ENCODE measurements around the gene SEMA3G. TPM values are rescaled to one million over a fixed set of nuclear protein-coding genes. Genes with fewer than 3 reads are reported as not detected.

The SEMA3G gene
- polyA plus RNA-seq, 1 donor from 2014 or later: 0.04 TPM

DNA sequence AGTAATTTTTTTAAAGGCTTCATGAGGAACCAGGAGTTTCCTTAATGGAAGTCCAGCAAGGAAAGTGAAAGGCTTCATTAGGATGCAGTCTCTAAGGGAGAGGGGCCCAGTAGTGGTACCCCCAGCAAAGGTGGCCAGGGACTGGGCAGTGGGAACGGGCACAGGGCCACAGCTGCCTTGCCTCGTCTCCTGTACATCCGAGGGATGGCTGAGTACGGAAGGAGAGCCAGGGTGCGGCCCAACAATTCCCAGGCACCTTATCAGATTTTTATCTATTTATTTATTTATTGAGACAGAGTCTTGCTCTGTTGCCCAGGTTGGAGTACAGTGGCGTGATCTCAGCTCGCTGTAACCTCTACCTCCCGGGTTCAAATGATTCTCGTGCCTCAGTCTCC lies 14.5 kb downstream of the SEMA3G start:
- no peaks in the 10 kb centered on the region for H3K9me3 Mint-ChIP-seq
- no peaks in the 10 kb centered on the region for H3K36me3 Mint-ChIP-seq
- H3K4me3 Mint-ChIP-seq: no peak overlapping the region
- no peak overlapping the region for H3K27ac Mint-ChIP-seq
- H3K4me1 Mint-ChIP-seq: peaks cover 0 to 6% (median 5%) of the 10 kb centered on the region in 3 donors
- H3K27me3 Mint-ChIP-seq: peaks cover 3% of the 10 kb centered on the region

GRCh38 chr3:52429779-52430415 lies 15.0 kb downstream of the SEMA3G start:
- peaks cover 3% of the 10 kb centered on the region for H3K27me3 Mint-ChIP-seq
- H3K9me3 Mint-ChIP-seq: no peaks in the 10 kb centered on the region
- no peak overlapping the region for H3K27ac Mint-ChIP-seq
- no peaks in the 10 kb centered on the region for H3K36me3 Mint-ChIP-seq
- no peak overlapping the region for H3K4me3 Mint-ChIP-seq
- peaks cover 0 to 6% (median 5%) of the 10 kb centered on the region in 3 donors for H3K4me1 Mint-ChIP-seq

DNA sequence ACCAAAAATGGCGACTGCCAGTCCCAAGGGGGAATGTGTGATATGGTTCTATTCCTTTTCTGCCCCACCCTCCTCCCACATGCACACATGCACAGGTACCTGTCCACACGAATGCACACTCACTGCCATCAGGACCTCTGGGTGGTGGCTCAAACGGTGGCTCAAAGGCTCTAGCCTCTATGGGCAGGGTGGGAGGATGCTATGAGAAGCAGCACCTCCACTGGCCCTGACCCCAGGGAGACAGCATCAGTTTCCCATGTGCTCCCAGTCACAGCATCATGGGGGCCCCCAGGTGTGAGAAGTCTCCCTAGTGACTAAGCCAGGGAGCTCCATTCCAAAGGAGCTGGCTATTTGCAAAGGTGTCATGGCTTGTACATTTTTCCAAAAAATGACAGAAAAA lies 15.9 kb downstream of the SEMA3G start:
- Mint-ChIP-seq H3K27ac (no peak overlapping the region), H3K36me3 (no peaks in the 10 kb centered on the region), H3K4me1 (peaks cover 0 to 6% (median 5%) of the 10 kb centered on the region in 3 donors)

GRCh38 chr3:52428151-52429005 lies 16.5 kb downstream of the SEMA3G start:
- Mint-ChIP-seq H3K27me3 (peaks cover 3% of the 10 kb centered on the region), H3K27ac (no peak overlapping the region), H3K4me1 (peaks cover 0 to 6% (median 5%) of the 10 kb centered on the region in 3 donors), H3K9me3 (no peaks in the 10 kb centered on the region), H3K36me3 (no peaks in the 10 kb centered on the region), H3K4me3 (no peak overlapping the region)

More for the DNA sequence above, 15.9 kb downstream of the SEMA3G start:
- Mint-ChIP-seq H3K4me3 (no peak overlapping the region), H3K9me3 (no peaks in the 10 kb centered on the region), H3K27me3 (peaks cover 3% of the 10 kb centered on the region)

GRCh38 chr3:52423173-52423572 lies 21.7 kb downstream of the SEMA3G start:
- no peak overlapping the region for H3K4me3 Mint-ChIP-seq
- no peak overlapping the region for H3K27ac Mint-ChIP-seq
- H3K27me3 Mint-ChIP-seq: peaks cover 3% of the 10 kb centered on the region
- H3K4me1 Mint-ChIP-seq: peaks cover 0 to 1% (median 0%) of the 10 kb centered on the region in 3 donors
- H3K9me3 Mint-ChIP-seq: no peaks in the 10 kb centered on the region
- H3K36me3 Mint-ChIP-seq: no peaks in the 10 kb centered on the region

GRCh38 chr3:52422669-52423068 lies 22.2 kb downstream of the SEMA3G start:
- Mint-ChIP-seq H3K9me3 (no peaks in the 10 kb centered on the region), H3K4me1 (peaks cover 0 to 2% (median 1%) of the 10 kb centered on the region in 3 donors), H3K4me3 (no peak overlapping the region), H3K27ac (peak overlapping the region in 1 of 3 donors; percentile 44), H3K36me3 (no peaks in the 10 kb centered on the region), H3K27me3 (no peaks in the 10 kb centered on the region)

DNA sequence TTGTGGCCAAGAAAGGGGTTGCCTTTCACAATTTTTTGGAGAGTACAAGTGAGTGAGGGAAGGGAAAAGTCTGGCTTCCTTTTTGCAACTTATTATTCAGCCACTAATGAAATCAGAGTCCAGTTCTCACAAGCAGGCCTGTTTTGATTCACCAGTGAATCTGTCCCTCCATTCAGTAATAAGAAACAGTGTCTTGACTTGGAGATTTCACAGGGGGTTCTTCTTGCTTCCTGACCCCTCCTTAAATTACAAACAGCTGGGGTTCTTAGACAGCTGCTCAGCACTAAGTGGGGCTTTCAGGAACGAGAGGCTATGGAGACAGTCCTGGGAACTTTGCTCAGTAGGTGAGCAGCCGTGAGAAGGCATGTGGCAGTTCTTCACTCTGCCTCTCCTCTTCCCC lies 24.5 kb downstream of the SEMA3G start:
- Mint-ChIP-seq H3K36me3 (no peaks in the 10 kb centered on the region), H3K27me3 (no peaks in the 10 kb centered on the region), H3K9me3 (no peaks in the 10 kb centered on the region), H3K27ac (no peak overlapping the region), H3K4me3 (no peak overlapping the region), H3K4me1 (peaks cover 1 to 9% (median 6%) of the 10 kb centered on the region in 3 donors)

DNA sequence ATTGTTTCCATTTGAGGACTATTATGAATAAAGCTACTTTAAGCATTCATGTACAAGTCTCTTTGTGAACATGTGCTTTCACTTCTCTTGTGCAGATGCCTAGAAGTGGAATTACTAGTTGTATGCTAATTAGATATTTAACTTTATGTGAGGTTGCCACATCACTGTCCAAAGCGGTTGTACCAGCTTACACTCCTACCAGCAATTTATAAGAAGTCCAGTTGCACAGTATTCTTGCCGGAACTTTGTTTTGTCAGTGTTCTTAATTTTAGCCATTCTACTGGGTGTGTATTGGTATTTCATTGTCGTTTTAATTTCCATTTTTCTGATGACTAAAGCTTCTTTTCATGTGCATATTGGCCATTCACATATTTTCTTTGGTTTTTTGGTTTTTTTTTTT lies 29.1 kb downstream of the SEMA3G start:
- Mint-ChIP-seq H3K36me3 (peaks cover 1% of the 10 kb centered on the region), H3K4me1 (peaks cover 17 to 31% (median 24%) of the 10 kb centered on the region in 3 donors), H3K9me3 (no peaks in the 10 kb centered on the region), H3K27me3 (no peaks in the 10 kb centered on the region), H3K27ac (no peak overlapping the region), H3K4me3 (peak overlapping the region in 1 of 4 donors; percentile 11)

DNA sequence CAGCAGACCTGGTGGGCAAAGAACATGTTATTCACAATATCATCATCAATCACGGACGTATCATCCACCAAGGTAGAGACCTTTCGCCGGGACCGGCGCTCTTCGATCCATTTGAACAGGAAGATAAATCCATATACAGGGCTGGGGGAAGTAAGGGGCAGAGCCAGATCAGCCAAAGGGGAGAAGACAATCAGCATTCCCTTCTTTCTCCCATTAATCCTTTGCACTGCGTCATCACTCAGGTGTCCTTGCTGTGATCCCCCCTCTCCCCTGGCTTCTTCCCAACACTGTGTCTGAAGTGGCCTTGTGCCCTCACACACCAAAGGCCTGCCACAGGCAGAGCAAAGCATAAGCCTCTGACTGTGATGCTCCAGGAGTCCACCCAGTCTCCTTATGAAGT lies 36.4 kb downstream of the SEMA3G start:
- H3K4me3 Mint-ChIP-seq: peak overlapping the region; percentile 83 to 99 (median 94)
- no peaks in the 10 kb centered on the region for H3K9me3 Mint-ChIP-seq
- H3K4me1 Mint-ChIP-seq: peaks cover 26 to 35% (median 31%) of the 10 kb centered on the region in 3 donors
- no peaks in the 10 kb centered on the region for H3K27me3 Mint-ChIP-seq
- peaks cover 9% of the 10 kb centered on the region for H3K36me3 Mint-ChIP-seq
- peak overlapping the region; percentile 92 to 98 (median 92) for H3K27ac Mint-ChIP-seq

- Mint-ChIP-seq H3K4me3 (peak overlapping the region in 3 of 4 donors; percentile 18 to 90 (median 68)), H3K36me3 (peaks cover 9% of the 10 kb centered on the region), H3K27ac (peak overlapping the region in 2 of 3 donors; percentile 39 to 92), H3K9me3 (no peaks in the 10 kb centered on the region), H3K4me1 (peaks cover 26 to 32% (median 31%) of the 10 kb centered on the region in 3 donors), H3K27me3 (no peaks in the 10 kb centered on the region)
Measured at GRCh38 chr3:52407779-52408178, 37.1 kb downstream of the SEMA3G start.

- Mint-ChIP-seq H3K4me1 (peaks cover 23 to 24% (median 24%) of the 10 kb centered on the region in 3 donors), H3K9me3 (no peaks in the 10 kb centered on the region), H3K36me3 (peaks cover 9% of the 10 kb centered on the region)
Measured at GRCh38 chr3:52406791-52407510, 38.0 kb downstream of the SEMA3G start.

DNA sequence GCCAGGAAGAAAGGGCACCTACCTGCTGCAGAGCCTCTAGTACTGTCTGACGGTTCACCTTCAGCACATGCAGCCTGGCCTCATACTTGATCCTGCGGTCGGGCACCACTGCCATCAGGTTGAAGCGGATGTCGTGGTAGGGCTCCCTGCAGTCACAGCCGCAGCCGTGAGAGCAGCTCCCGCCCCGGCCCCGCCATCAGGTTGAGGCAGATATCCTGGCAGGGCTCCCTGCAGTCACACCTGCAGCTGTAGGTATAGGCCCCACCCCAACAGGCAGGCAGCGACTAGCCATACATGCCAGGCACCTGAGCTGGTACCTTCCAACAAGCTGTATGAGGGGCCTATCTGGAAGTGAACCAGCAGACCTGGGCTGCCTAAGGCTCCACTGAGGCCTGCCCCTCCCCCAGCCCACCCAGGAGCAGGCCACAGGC lies 38.7 kb downstream of the SEMA3G start:
- H3K4me3 Mint-ChIP-seq: no peak overlapping the region
- H3K9me3 Mint-ChIP-seq: no peaks in the 10 kb centered on the region
- peaks cover 9% of the 10 kb centered on the region for H3K36me3 Mint-ChIP-seq
- H3K27ac Mint-ChIP-seq: peak overlapping the region in 1 of 3 donors; percentile 74
- no peaks in the 10 kb centered on the region for H3K27me3 Mint-ChIP-seq
- peaks cover 17% of the 10 kb centered on the region in 3 donors for H3K4me1 Mint-ChIP-seq

More at GRCh38 chr3:52406791-52407510, 38.0 kb downstream of the SEMA3G start:
- Mint-ChIP-seq H3K4me3 (peak overlapping the region in 2 of 4 donors; percentile 14 to 90), H3K27me3 (no peaks in the 10 kb centered on the region), H3K27ac (peak overlapping the region in 1 of 3 donors; percentile 74)

DNA sequence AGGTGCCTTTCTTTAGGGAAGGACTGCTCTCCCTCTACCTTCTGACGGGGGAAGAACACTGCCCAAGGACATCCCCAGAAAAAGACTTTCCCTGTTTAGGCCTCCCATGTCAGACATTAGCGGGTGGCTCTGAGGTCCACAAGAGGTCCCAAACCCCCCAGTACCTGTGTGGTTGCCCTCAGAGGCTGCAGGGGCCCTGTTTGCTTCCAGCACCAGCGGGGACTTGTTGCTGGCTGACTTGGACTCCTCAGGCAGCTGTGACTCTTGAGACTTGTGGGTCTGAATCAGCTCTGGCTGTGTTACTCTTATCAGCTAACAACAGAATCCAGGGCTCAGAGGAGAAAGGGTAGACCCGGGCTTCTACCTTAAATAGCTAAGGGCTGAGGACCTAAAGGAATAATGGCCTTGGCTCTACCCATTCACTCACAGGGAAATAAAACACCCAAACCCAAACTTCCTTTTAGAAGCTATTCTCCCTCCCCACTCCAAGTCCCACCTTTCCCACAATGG lies 39.2 kb downstream of the SEMA3G start:
- peaks cover 9% of the 10 kb centered on the region for H3K36me3 Mint-ChIP-seq
- H3K4me1 Mint-ChIP-seq: peaks cover 12 to 13% (median 12%) of the 10 kb centered on the region in 3 donors
- peak overlapping the region in 2 of 3 donors; percentile 71 to 74 for H3K27ac Mint-ChIP-seq
- no peaks in the 10 kb centered on the region for H3K9me3 Mint-ChIP-seq
- H3K27me3 Mint-ChIP-seq: no peaks in the 10 kb centered on the region
- H3K4me3 Mint-ChIP-seq: no peak overlapping the region

DNA sequence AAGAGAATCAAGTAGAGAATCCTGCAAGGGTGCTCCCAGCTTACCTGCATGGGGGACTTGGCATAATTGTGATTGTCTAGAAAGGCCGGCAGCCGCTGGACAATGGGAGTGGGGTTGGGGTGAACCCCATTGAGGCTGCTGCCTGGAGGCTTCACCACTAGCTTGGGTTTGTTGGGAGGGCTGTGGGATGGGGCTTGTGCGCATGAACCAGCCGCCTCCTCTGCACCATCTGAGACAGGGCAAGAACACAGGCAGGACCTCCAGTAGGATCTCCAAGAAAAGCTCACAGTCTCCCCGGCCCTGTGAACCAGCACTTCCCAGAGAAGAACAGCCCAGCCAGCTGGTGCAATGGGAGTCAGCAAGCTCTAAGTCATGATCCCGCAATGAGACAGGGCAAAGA lies 39.8 kb downstream of the SEMA3G start:
- Mint-ChIP-seq H3K27me3 (no peaks in the 10 kb centered on the region), H3K36me3 (peaks cover 9% of the 10 kb centered on the region), H3K4me3 (peak overlapping the region in 1 of 4 donors; percentile 62), H3K4me1 (peaks cover 12 to 13% (median 12%) of the 10 kb centered on the region in 3 donors), H3K27ac (peak overlapping the region in 1 of 3 donors; percentile 71), H3K9me3 (no peaks in the 10 kb centered on the region)

Measured in IgD-negative memory B cell (primary cell).